ENCODE results near the gene SYTL5. TPM values are rescaled to one million over a fixed set of nuclear protein-coding genes. Genes with fewer than 3 reads are reported as not detected.

SYTL5 gene
- total RNA-seq, 1 experiment from 2014 or later, result 0.04 TPM

DNA sequence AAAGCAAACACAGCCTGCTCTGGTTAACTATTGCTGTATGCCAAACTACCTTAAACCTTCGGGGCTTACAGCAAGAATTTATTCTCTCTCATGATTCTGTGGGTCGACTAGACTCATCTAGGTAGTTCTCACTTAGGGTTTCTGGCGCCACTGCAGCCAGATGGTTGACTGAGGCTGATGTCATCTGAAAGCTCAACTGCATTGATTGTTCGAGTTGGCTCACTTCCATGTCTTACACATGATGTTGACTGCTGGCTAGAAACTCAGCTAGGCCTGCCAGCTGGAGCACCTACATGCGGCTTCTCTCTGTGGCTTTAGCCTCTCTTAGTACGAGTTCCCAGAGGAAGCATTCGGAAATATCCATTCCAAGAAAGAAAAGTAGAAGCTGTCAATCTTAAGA lies 111.1 kb downstream of the SYTL5 start:
- no peak overlapping the region for H3K27ac ChIP-seq (ENCODE audit: low read length)
- ATAC-seq, result no peak
- ChIA-PET POLR2A (ENCODE audit: unreplicated experiment) (no interaction called here), CTCF (no interaction called here)
- intact Hi-C loops (cut with micrococcal nuclease), result no loop called here
- no peak overlapping the region for H2AFZ ChIP-seq (ENCODE audit: low read length)
- H3K4me1 ChIP-seq (ENCODE audit: insufficient read depth, low read length), result no peaks in the 10 kb centered on the region
- H3K79me2 ChIP-seq (ENCODE audit: low read length), result no peaks in the 10 kb centered on the region
- no peak for DNase-seq
- H3F3A ChIP-seq (ENCODE audit: low read length, unreplicated experiment), result no peaks in the 10 kb centered on the region
- H3K9ac ChIP-seq (ENCODE audit: low read length), result no peak overlapping the region
- H3K36me3 ChIP-seq (ENCODE audit: low read depth, low read length), result no peaks in the 10 kb centered on the region
- H3K4me2 ChIP-seq (ENCODE audit: low read length), result no peak overlapping the region
- H3K9me3 ChIP-seq (ENCODE audit: low read length), result no peaks in the 10 kb centered on the region
- no peak overlapping the region for H3K4me3 ChIP-seq (ENCODE audit: low read length)
- no peaks in the 10 kb centered on the region for H4K20me1 ChIP-seq (ENCODE audit: low read length)
- TF ChIP-seq, protein P1, sequence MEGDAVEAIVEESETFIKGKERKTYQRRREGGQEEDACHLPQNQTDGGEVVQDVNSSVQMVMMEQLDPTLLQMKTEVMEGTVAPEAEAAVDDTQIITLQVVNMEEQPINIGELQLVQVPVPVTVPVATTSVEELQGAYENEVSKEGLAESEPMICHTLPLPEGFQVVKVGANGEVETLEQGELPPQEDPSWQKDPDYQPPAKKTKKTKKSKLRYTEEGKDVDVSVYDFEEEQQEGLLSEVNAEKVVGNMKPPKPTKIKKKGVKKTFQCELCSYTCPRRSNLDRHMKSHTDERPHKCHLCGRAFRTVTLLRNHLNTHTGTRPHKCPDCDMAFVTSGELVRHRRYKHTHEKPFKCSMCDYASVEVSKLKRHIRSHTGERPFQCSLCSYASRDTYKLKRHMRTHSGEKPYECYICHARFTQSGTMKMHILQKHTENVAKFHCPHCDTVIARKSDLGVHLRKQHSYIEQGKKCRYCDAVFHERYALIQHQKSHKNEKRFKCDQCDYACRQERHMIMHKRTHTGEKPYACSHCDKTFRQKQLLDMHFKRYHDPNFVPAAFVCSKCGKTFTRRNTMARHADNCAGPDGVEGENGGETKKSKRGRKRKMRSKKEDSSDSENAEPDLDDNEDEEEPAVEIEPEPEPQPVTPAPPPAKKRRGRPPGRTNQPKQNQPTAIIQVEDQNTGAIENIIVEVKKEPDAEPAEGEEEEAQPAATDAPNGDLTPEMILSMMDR (conservative IDR thresholded peaks at IDR 0.05; ENCODE audit: low read depth, low read length), result no peak
- TF ChIP-seq EZH2 (IDR thresholded peaks at IDR 0.05; ENCODE audit: low read length, unreplicated experiment), result no peak
- no peak for TF ChIP-seq EZH2phosphoT487 (IDR thresholded peaks at IDR 0.05; ENCODE audit: borderline replicate concordance, low read length)
- no TSS peak for BruUV-seq (replicated peaks)
- no peaks in the 10 kb centered on the region for H3K9me2 ChIP-seq (replicated peaks; ENCODE audit: low read length)
- no peaks in the 10 kb centered on the region for H3K27me3 ChIP-seq (ENCODE audit: low read length)

DNA sequence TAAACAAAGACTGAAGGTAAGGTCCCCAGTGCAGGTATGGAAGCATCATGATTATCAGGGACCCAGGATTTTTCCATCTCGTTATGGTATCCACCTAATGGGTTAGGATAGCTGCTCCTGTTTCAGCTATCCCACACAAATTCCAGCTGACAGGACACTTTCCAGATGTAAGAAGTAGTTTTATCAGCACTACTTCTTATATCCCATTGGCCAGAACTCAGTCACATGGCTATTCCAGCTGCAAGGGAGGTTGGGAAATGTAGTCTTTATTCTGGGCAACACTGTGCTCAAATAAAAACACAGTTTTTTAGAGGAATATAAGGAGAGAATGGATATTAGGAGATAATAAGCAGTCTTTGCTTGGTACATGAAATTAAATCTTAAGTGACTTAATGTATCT lies 117.6 kb downstream of the SYTL5 start:
- no peak for ATAC-seq
- Histone ChIP-seq H3K4me3 (ENCODE audit: low read length) (no peak overlapping the region), H3F3A (ENCODE audit: low read length, unreplicated experiment) (no peaks in the 10 kb centered on the region), H3K79me2 (ENCODE audit: low read length) (no peaks in the 10 kb centered on the region), H3K27ac (ENCODE audit: low read length) (no peak overlapping the region), H3K27me3 (ENCODE audit: low read length) (no peaks in the 10 kb centered on the region), H3K4me1 (ENCODE audit: insufficient read depth, low read length) (no peaks in the 10 kb centered on the region), H3K4me2 (ENCODE audit: low read length) (no peak overlapping the region), H3K36me3 (ENCODE audit: low read depth, low read length) (no peaks in the 10 kb centered on the region), H3K9me2 (replicated peaks; ENCODE audit: low read length) (no peaks in the 10 kb centered on the region), H2AFZ (ENCODE audit: low read length) (no peak overlapping the region), H3K9ac (ENCODE audit: low read length) (no peak overlapping the region), H3K9me3 (ENCODE audit: low read length) (no peaks in the 10 kb centered on the region), H4K20me1 (ENCODE audit: low read length) (no peaks in the 10 kb centered on the region)
- POLR2A ChIA-PET (ENCODE audit: unreplicated experiment), result no interaction called here
- BruUV-seq (replicated peaks), result no TSS peak
- CTCF ChIA-PET, result no interaction called here
- TF ChIP-seq EZH2 (IDR thresholded peaks at IDR 0.05; ENCODE audit: low read length, unreplicated experiment), result no peak
- TF ChIP-seq EZH2phosphoT487 (IDR thresholded peaks at IDR 0.05; ENCODE audit: borderline replicate concordance, low read length), result no peak
- TF ChIP-seq, protein P1 (conservative IDR thresholded peaks at IDR 0.05; ENCODE audit: low read depth, low read length), result no peak
- DNase-seq, result no peak
- intact Hi-C loops (cut with micrococcal nuclease), result no loop called here

DNA sequence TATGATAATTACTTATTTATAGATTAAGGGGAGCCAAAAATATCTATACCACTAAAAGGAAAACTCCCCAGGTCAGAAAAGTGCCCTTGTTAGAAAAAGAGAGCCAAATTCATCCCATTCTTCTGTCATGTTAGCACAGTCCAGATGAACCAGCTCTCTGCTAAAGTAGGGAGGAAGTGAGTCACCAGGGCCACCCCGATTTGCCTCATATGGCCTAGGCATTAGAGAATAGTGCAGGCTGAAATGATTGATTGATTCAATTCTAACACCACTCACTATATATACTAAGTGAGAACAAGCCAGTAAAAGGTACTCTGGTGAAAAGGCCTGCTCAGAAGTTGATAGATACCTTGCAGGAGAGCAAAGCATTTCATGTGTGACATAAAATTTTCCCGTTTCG lies 119.8 kb downstream of the SYTL5 start:
- Histone ChIP-seq H2AFZ (ENCODE audit: low read length) (no peak overlapping the region), H3K4me1 (ENCODE audit: insufficient read depth, low read length) (no peaks in the 10 kb centered on the region), H3K79me2 (ENCODE audit: low read length) (no peaks in the 10 kb centered on the region), H3K9me3 (ENCODE audit: low read length) (no peaks in the 10 kb centered on the region), H3K9me2 (replicated peaks; ENCODE audit: low read length) (no peaks in the 10 kb centered on the region), H3K27me3 (ENCODE audit: low read length) (no peaks in the 10 kb centered on the region), H3K27ac (ENCODE audit: low read length) (no peak overlapping the region), H3K36me3 (ENCODE audit: low read depth, low read length) (no peaks in the 10 kb centered on the region), H3F3A (ENCODE audit: low read length, unreplicated experiment) (no peaks in the 10 kb centered on the region), H3K9ac (ENCODE audit: low read length) (no peak overlapping the region), H4K20me1 (ENCODE audit: low read length) (no peaks in the 10 kb centered on the region), H3K4me3 (ENCODE audit: low read length) (no peak overlapping the region), H3K4me2 (ENCODE audit: low read length) (no peak overlapping the region)
- POLR2A ChIA-PET (ENCODE audit: unreplicated experiment), result no interaction called here
- intact Hi-C loops (cut with micrococcal nuclease), result no loop called here
- TF ChIP-seq EZH2 (IDR thresholded peaks at IDR 0.05; ENCODE audit: low read length, unreplicated experiment) (no peak), EZH2phosphoT487 (IDR thresholded peaks at IDR 0.05; ENCODE audit: borderline replicate concordance, low read length) (no peak)
- TF ChIP-seq, protein P1 (conservative IDR thresholded peaks at IDR 0.05; ENCODE audit: low read depth, low read length), result no peak
- CTCF ChIA-PET, result no interaction called here
- no peak for ATAC-seq
- DNase-seq, result no peak
- no TSS peak for BruUV-seq (replicated peaks)
